ENCODE data around the gene COX10.
"Not testable (repeated sequence)": the region's sequence is repeated elsewhere in the genome, so short reads cannot be mapped to it uniquely, and the experiment has no call there.

Gene COX10

DNA sequence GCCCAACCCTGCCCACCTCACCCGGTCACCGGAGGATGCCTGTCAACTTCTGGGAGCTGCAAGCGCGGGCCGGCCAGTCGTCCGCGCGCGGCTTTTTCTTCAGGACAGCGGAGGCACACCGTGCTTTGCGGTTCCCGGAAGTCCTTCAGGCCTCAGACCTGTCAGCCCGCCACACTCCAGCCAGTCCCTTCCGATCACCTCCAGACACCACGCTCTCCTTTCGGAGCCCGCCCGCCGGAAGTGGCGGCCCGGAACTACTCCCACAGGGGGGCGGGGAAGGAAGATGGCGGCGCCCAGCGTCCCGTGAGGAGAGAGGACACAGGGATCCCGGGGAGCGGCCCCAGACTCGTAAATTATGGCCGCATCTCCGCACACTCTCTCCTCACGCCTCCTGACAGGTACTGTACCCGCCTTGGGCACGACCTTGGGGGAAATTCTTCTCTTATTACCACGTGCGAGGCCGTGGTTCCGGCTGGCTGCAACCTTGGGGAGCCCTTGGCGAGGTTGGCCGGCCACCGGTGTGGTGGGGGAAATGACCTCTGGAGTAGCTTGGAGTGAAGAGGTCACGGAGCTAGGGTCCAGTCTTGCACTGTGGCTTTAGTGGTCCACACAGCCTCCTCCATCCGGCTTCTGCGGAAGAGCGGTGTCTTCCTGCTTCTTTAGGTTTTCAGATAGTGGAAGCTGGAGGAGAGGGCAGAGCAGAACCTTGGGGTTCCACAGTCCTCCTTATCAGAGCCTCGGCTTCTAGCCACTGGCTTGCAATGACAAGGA is at the start of gene COX10:
Gene COX10 (plus strand): TSS at position 254 of the 771 bp plus-strand sequence. CDS start 102 bp downstream, at position 356.
- peak; percentile 96 for DNase-seq

DNA sequence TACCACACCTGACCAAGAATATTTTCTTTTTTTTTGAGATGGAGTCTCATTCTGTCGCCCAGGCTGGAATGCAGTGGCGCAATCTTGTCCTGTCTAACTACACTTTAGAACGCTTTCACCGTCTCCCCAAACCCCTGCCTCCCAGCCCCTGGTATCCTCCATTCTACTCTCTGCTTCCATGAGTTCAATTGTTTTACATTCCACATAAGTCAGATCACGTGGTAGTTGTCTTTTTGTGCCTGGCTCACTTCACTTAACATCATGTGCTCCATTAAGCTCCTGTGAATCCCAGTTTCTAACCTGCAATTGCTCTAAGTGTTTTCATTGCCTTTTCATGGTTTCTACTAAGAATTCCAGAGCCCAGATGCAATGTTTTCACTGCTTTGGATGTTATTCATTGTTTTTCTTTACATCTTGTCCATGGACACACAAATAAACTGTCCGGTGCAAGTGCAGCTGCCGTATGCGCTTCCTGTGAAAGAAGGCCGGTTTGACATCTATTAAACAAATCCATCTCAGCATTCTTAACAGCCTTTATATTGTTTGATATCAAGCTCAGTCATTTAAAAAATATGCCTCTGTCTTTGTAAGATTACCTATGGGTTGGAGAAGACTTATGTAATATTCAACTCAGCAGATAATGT is 47.5 kb upstream of the COX10 start:
- DNase-seq: not testable (repeated sequence)

DNA sequence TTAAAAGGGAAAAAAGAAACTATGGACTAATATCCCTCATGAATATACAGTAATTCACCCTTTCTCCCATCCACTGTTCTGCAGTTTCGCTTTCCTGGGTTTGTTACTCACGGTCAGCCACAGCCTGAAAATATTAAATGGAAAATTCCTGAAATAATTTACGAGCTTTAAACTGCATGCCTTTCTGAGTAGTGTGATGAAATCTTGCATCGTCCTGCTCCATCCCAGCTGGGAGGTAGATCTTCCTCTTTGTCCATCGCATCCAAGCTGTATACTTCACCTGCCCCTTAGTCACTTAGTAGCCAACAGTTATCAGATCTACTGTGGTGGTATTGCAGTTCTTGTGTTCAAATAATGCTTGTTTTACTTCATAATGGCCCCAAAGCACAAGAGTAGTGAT is 39.5 kb upstream of the COX10 start:
- not testable (repeated sequence) for DNase-seq

DNA sequence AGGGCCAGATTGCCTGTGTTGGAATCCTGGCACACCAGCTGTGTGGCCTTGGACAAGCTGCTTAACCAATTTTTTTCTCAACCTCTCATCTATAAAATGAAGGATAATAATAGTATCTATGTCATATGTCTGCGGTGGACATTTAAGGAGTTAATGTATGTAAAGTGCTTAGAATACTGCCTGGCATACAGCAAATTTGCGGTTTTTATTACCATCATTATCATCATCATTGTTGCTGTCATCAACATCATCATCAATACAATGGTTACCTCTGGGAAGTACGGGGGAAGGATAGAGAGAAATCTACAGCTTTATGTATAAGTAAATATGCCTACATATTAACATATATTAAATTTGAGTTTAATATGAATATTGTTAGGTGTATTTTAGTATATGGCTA is 37.1 kb upstream of the COX10 start:
- DNase-seq: no peak

DNA sequence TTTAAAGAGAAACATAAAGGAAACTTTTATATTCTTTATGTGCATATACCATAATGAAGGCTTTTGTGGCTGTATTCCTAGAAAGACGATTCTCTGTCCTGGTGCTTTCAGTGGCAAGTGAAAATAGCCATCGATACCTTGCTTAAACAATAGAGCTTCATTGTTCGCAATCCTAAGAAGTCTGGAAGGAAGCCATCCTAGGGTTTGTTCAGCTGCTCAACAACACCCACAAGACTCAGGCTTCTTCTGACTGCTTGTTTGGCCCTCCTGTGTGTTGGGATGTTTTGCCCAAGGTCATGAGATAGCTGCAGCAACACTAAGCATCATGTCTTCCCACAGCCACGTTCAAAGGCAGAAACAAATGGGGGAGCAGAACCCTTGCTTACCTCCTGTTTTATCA is 36.1 kb upstream of the COX10 start:
- no peak for DNase-seq

DNA sequence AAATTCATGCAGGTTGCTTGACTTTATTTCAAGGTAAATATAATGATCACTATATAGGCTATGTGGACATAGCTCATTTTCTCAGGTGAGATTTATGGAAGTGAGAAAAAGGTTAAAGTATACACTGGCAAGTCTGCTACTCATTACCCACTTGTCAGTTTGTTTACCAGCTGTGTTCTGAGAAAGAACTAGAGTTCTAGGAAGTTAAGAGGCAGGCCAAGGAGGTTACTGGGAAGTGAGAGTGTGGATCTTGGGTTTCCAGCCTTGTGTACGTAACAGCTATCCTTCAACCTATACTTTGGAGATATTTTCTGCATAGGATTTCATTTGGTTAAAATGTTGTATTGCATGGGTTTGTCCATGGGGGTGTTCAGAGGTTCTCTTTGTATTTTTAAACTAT is 31.9 kb upstream of the COX10 start:
- DNase-seq: no peak

DNA sequence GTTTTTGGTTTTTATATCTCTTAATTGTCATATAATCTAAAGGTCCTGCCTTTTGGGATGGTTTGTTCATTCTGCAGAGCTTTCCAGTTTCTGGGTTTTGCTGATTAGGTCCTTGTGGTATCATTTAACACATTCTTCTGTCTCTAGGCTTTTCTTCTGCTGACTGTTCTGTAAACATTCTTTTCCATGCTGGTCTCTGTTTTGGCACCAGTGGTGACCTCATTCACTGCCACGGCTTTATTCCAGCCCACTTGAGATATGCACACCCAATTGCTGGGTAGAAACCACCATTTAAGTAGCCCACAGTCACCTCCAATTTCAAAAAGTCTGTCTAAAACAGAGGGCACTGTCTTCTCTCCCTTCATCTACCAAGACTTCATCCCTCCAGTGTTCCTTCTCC is 31.1 kb upstream of the COX10 start:
- DNase-seq: no peak

DNA sequence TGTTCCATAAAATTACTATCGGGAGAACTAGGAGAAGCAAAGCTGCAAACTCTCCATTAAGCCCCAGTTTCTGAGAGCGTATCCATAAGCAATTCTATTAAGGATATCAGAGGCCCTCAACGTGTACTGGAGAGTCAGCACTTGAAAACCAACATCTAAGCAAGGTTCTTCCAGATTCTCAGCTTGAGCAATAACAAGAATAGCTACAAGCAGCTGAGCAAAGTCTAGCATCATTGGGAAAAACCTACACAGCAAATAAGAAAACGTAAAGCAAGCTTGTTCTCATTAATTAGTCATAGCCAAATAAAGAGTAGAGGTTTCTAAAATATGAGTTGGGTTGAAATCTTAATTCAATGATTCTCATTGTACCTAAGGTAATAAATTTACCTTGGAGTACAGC is 26.9 kb upstream of the COX10 start:
- DNase-seq: no peak

DNA sequence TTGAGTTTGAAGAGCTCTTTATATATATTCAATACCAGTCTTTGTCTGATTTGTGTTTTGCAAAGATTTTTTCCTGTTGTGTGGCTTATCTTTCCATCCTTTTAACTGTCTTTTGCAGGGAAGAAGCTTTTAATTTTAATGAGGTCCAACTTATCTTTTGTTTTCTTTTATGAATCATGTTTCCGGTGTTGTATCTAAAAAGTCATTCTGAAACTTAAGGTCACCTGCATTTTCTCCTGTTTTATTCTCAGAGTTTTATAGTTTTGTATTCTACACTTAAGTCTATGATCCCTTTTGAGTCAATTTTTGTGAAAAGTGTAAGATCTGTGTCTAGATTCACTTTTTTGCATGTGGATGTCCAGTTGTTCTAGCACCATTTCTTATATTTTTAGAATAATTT is 24.6 kb upstream of the COX10 start:
- no peak for DNase-seq

DNA sequence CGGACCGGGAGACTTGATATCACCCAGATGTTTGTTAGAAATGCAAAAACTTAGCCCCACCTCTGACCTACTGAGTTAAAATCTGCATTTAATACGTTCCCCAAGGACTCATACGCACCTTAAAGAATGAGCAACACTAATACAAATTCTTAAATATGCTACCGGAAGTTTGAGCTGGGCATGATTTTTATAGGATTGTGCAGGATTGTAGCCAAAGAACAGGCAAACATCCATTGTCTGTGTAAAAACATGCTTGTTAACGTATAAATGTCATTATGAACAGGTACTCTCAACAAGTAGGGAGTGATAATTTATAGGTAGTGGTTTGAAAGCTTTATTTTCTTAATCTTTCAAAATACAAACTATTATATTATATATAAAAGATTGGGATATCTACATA is 22.3 kb upstream of the COX10 start:
- DNase-seq: no peak

DNA sequence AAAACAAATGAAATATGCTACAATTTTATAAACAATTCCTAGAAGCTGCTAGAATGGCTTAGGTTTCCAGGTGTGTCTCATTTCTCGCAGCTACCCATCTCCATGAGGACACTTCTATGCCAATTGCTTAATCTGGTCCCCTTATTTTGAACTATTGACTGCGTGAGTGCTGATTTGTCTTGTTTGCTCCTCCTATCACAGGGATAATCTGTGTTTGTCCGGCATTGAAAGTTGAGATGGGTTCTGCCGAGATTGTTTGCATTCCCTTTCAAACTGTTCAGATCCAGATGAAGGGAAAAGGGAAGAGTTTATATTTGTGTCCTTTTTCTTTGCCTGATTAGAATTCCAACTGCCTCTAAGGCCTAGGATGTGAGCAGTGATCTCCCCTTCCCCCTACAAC is 21.7 kb upstream of the COX10 start:
- DNase-seq: no peak

DNA sequence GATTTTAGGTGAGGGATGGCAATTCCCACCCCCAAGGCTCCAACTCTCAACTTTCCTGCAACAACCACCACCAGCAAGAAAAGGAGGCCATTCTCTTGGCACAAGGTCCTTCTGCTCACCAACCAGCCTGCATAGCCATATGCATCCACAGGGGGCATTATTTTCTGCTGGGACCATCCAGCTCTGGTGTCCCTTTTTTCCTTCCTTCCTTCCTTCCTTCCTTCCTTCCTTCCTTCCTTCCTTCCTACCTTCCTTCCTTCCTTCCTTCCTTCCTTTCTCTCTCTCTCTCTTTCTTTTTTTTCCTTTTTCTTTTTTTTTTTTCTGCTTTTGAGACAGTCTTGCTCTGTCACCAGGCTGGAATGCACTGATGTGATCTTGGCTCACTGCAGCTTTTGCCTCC is 21.1 kb upstream of the COX10 start:
- DNase-seq: no peak

DNA sequence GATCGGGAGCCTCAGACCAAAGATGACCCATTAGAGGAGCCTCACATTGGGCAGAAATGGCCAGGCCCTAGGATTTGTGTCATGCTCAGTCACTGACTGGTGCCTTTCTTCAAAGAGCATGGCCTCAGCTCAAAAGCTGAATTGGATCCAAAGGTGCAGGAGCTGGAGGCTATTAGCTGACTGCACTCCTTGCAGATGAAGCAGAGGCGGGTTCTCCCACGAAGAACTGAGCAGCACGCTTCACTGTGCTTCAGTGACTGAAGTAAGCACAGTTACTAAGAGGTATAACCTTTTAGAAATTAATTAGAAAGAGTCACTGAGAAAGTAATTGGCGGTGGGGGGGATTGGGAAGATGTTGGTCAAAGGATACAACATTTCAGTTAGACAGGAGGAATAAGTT is 18.7 kb upstream of the COX10 start:
- no peak for DNase-seq

DNA sequence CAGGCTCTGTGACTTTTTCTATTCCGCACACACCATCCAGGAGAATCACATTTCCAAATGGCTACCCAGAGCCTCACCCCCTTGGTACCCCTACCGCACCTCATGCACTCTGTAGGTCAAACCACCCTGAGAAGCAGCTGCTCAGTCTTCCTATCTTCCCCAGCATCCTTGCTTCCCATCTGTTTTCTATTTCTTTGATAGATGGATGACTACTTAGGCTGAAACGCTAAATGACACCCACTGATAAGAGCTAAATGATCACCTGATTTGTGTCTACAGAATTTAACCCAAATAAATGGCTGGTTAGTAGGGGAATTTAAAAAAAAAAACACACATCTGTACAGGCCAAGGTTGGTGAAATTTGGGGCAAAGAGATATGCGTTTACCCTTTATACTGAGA is 17.6 kb upstream of the COX10 start:
- no peak for DNase-seq

DNA sequence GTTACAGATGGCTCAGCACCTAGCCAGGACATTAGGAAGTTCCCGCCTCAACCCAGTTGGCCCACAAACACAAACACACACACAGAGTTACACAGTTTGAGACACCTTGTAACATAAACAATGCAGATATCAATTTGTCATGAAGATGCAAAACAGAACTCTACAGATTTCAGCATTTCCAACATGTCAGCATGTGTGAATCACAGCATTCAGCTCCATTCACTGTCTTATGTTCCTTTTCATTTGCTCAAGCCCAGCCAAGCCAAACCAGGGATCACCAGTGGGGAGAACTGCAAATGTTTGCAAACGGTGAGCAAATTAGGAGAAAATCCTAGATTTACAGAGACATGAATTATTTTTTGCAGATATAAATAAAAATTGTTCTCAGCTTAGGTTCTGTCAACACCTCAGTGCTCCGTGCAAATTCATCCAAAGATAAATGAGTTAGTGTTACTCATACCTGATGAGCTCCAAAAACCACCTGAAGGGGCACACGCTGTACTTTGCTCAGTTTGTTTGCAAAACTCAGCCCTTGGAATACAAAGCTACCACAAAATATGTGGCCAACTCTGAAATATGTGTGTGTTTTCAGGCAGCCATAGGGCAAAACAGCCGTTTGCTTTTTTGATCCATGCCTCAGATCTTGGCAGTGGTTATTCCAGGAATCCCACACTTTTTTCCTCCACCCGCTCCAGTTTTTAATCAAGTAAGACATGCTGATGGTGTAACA is 16.3 kb upstream of the COX10 start:
- no peak for DNase-seq

DNA sequence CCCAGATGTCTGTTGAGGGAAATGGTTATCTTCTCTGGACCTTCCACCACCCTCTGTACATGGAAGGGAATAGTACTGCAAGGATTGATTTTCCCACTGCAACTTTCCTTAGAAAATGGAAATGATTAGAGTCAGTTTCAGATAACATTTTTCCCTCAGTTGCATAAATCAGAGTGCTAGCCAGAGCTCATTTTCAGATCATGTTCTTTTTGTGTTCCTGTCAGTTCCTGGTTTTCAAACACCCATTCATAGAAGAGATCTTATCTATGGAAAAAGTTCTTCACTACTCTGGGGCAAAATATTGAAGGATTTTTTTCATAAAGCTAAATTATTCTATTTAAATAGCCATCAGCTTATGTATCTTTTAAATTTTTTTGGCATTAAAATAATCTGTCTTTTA is 11.7 kb upstream of the COX10 start:
- no peak for DNase-seq

DNA sequence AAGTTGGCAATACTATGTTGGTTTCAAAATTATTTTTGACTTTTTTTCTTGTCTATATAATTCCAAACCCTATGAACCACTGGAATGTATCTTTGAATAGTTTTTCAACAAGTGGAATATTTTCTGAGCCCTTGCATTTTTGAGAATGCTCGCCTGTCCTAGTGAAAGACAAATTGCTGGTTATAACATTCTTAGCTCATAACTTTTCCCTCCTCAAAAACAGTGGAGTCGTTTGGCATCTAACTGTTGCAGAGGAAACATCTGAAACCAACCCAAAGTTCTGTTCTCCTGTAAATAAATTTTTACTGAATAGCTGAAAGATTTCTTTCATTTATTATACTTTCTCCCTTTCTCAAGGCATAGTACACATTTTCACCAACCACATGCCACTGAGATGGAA is 11.3 kb upstream of the COX10 start:
- DNase-seq: no peak

DNA sequence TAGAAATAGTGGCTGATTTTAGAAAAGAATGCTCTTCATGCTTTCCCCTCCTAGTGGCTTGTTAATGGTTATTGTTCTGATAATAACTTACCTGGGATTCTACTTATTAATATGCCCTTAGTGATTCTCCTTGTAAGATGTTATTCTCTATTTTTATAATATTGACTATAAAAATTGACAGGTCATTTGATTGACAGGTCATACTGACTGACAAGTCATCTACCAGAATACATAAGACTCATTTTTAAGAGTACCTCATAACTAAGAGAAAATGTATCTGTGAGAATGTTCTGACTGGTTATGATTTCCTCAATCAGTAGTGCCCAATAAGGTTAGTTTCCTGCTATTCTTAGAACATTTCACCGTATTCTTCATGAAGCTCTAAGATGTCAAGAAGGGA is 8.6 kb upstream of the COX10 start:
- no peak for DNase-seq

DNA sequence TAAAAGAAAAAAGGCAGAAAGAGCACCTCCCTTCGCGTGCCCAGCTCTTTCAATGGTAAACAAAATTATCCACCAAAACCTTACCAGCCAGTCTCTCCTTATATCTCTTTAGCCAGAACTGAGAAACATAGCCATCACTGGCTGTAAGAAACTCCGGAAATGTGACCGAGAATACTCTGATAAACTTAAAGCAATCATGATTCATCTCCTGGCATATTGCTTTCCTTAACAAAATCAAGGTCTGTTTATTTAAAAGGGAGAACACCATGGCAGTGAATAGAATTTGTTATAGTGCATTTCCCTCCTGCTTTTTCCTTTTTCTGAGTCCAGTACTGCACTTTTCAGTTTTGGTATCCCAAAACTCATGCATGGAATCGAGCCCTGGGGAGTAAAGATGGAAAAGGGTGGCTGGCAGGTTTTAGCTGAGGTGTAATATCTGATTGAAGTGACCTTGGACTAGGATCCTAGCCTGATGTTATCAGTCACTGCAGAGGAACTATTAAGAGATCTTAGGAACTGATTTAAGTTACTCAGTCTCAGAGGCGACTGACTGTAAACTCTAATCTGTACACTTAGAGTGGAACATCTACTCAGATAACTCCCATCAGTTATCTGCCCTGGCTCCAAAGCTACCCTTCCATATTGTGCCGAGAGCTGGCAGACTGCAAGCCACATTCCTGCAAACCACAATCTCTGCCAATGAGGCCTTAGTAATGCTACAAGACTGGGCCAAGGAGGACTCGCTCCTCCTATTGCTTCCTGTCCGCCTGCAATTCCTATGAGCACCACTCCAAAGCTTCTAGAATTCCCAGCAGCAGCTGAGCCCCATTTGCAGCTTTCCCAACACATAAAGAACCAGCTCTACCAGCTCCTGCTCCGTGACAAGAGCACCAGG is 7.4 kb upstream of the COX10 start:
- DNase-seq: no peak

DNA sequence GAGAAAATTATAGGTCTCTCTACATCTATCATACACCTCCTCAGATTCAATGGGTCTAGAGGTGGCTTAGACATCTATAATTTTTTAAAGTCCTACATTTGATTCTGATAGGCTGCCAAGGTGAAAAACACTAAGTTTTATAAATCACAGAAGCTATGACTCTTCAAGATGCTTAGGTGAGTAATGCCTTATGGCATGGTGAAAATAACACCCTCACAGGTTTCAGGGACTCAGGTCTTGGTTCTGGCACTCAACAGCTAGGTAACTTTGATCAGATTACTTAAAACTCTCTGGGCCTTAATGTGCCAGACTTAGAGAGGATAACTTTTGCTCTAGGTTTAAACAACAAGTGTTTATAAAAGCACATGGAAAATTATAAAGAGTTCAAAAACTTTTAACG is 2.0 kb upstream of the COX10 start:
- no peak for DNase-seq

DNA sequence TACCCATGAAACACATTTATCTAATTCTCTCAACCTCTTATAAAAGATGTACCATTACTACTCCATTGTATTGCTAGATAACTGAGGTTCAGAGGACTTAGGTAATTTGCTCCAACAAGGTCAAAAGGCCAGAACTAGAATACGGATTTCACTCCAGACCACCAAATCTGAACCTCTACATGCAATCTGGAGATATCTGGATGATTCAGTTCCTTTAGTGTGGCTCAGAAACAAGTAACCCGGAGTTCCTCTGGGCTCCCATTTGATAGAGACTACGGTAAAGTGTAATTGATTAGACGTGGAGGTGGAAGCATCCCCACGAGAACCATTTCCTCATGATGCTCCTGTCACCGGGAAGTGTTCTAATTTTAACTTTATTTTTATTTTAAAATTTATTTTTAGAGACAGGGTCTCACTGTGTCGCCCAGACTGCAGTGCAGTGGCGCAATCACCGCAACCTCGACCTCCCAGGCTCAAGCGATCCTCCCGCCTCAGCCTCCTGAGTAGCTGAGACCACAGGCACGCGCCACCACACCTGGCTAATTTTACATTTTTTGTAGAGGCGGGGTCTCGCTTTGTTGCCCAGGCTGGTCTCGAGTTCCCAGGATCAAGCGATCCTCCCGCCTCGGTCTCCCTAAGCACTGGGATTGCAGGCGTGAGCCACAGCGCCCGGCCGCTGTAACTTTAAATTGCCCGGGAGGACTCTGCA is 608 bp upstream of the COX10 start:
- DNase-seq: no peak

DNA sequence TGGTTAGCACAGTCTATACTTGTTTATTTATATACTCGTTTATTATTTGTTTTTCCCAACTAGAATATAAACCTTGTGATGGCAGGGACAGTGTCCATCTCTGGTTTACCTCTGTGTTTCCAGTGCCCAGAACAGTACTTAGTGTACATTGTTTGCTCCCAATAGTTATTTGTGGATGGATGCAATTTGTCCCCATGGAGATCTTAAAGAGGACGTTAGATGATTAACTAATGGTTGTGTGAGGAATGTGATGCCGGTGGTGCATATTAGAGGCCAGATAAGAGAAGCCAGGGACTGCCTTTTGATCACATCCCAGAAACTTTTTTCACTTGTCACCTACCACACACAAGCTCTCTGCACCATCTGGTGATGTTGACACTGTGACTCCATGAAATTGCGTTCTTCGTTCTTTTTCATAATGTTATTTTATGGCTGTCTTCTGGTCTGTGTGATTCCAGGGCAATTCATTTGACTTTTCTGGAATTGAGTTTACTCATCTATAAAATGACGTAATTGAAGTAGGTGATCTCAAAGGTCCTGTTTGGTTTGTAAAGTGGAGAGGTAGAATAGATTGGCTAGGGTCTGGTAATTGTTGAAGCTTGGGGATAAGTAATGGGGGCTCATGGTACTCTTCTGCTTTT is 1.2 kb downstream of the COX10 start:
- no peak for DNase-seq

All from activated effector memory CD4-positive, alpha-beta T cell treated with anti-CD3 and anti-CD28 coated beads, Interleukin-2, amount 50 U/mL, for 16 hours (primary cell).